Psoas muscle (tissue), 8 donors: ENCODE results near the gene FAM81B. TPM values are rescaled to one million over a fixed set of nuclear protein-coding genes. Genes with fewer than 3 reads are reported as not detected.

Source experiments
- ATAC-seq, 4 donors: fragments of 200-7000 bp; cut with Tn5 transposase; one replicate each; pipeline ENCODE4 v1.9.1; 2020; ENCODE audit warnings: moderate library complexity in 3 of 4, mild to moderate bottlenecking in 2 of 4
- DNase-seq, 2 donors: peaks; one replicate each; pipeline ENCODE4 v3.0.0-alpha.2; 2020
- H3K27ac ChIP-seq: fragments of 200-600 bp; one replicate; pipeline ENCODE4 v1.8.0; 2022
- H3K27me3 ChIP-seq, 3 donors: fragments of 200-600 bp in 1 of 3; one replicate each; pipeline versions ENCODE4 v1.6.1 to v1.8.0; 2013 to 2022; ENCODE audit warnings: low read length in 2 of 3, mild to moderate bottlenecking in 2 of 3, moderate library complexity in 1 of 3; ENCODE audit not compliant: insufficient read depth in 3 of 3
- H3K36me3 ChIP-seq, 2 donors: fragments of 200-600 bp in 1 of 2; one replicate each; pipeline versions ENCODE4 v1.6.1 to v1.8.0; 2013 to 2022; ENCODE audit warnings: low read depth in 1 of 2, mild to moderate bottlenecking in 1 of 2, moderate library complexity in 1 of 2; ENCODE audit not compliant: insufficient read depth in 1 of 2
- H3K4me1 ChIP-seq: fragments of 200-600 bp; one replicate; pipeline ENCODE4 v1.8.0; 2022
- H3K4me3 ChIP-seq: fragments of 200-600 bp; one replicate; pipeline ENCODE4 v1.8.0; 2022; ENCODE audit warnings: mild to moderate bottlenecking
- H3K9me3 ChIP-seq: fragments of 200-600 bp; one replicate; pipeline ENCODE4 v1.8.0; 2022
- whole genome bisulfite sequencing, 3 donors: extraction: QIAGEN DNeasy Blood & Tissue Kit; methylation state at CpG; one replicate each; pipeline versions ENCODE4 v1.1.6 to v1.1.7; 2013; 5-methylcytosine and 5-hydroxymethylcytosine counted together
- intact Hi-C, 2 donors: fragments of 100-400 bp; cut with DNase I; formaldehyde crosslinking; loops; one replicate each; pipeline versions ENCODE4 v1.11.0 to v1.14.2; 2022
- polyA plus RNA-seq, 3 donors: library from polyadenylated mRNA; stranded (reverse); fragments of 200-250 nt; gene quantifications; one replicate each; pipeline ENCODE4 v1.2.3, GENCODE V29; 2013
- total RNA-seq, 4 donors: library from RNA; stranded (reverse); fragmentation: NEBNext Ultra II Directional in 2 of 4; extraction: Animal tissue kit (Norgen Biotek cat#: 25700) in 2 of 4; gene quantifications; one replicate each; pipeline versions ENCODE4 v1.2.1 to v1.2.4, GENCODE V29; 2021 to 2023
- TF ChIP-seq, protein P1 (sequence below): fragments of 200-600 bp; IDR thresholded peaks from one replicate; pipeline ENCODE4 v1.8.0; 2022; ENCODE audit warnings: antibody characterized with exemption
- donor health status: healthy with polysubstance abuse.
- donor health status: DM: no; HTN: no; CAD: no; lungs with moderate emphysema.
- donor health status: Bipolar disorder and iron deficiency.
- donor health status: healthy.
- donor health status: DM: yes; HTN: yes; CAD: no.
- donor health status: DM: no; HTN: no; CAD: no.
- donor health status: DM: no; HTN: no; CAD: no.
- donor health status: DM: yes; HTN: yes; CAD: no.

The FAM81B gene
- total and polyA plus RNA-seq, 7 donors: not detected

DNA sequence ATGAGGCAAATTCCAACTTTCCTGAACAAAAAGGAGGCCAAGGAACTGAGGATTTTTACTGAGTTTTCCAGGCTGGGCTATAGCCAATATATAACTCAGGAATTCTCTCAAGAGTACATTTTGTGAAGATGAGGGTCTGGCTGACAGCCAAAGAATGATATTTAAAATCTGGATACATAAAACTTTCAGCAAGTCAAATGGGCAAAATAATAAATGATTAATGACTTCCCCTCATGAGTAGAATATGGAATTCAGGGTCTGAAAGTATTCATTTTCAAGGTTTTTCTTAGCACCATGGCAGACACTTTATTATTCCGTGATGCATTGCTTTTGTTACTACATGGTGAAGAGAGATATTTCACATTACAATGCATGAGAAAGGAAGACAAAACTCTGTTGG, 7.8 kb downstream of the FAM81B start:
- no peaks in the 10 kb centered on the region for H3K36me3 ChIP-seq
- WGBS, 3 donors: 78 to 90% (median 89%) methylated on average over 1 of the region's 1 CpG
- TF ChIP-seq, protein P1, sequence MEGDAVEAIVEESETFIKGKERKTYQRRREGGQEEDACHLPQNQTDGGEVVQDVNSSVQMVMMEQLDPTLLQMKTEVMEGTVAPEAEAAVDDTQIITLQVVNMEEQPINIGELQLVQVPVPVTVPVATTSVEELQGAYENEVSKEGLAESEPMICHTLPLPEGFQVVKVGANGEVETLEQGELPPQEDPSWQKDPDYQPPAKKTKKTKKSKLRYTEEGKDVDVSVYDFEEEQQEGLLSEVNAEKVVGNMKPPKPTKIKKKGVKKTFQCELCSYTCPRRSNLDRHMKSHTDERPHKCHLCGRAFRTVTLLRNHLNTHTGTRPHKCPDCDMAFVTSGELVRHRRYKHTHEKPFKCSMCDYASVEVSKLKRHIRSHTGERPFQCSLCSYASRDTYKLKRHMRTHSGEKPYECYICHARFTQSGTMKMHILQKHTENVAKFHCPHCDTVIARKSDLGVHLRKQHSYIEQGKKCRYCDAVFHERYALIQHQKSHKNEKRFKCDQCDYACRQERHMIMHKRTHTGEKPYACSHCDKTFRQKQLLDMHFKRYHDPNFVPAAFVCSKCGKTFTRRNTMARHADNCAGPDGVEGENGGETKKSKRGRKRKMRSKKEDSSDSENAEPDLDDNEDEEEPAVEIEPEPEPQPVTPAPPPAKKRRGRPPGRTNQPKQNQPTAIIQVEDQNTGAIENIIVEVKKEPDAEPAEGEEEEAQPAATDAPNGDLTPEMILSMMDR: no peak
- H3K27me3 ChIP-seq: no peaks in the 10 kb centered on the region
- intact Hi-C loops: no loop called here
- DNase-seq: no peak
- no peak for ATAC-seq
- no peak overlapping the region for H3K27ac ChIP-seq
- H3K9me3 ChIP-seq: no peaks in the 10 kb centered on the region
- no peak overlapping the region for H3K4me3 ChIP-seq
- H3K4me1 ChIP-seq: no peaks in the 10 kb centered on the region

DNA sequence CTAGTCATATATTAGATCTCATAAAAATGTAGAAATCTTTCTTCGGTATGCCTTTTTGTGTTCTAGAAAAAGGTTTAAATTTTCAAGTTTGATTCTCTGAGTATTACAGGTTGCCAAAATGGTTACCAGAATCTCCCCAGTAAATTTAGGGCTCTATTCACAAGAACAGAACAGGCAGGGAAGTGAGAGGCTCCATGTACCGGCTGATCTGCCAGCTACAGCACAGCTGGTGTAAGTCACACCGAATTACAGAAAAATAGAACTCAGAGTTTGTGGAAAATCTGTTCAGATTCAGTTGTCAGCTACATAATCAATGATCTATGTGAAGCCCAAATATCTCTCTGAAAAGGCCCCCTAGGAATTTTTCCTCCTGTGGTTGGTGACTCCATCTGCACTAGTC, 10.5 kb downstream of the FAM81B start:
- intact Hi-C loops: no loop called here
- no peaks in the 10 kb centered on the region for H3K4me1 ChIP-seq
- no peaks in the 10 kb centered on the region for H3K9me3 ChIP-seq
- WGBS, 3 donors: 24 to 47% (median 33%) methylated on average over 3 of the region's 3 CpGs
- H3K36me3 ChIP-seq: no peaks in the 10 kb centered on the region
- H3K27ac ChIP-seq: no peak overlapping the region
- H3K4me3 ChIP-seq: no peak overlapping the region
- ATAC-seq (no peak), DNase-seq (no peak)
- no peaks in the 10 kb centered on the region for H3K27me3 ChIP-seq
- TF ChIP-seq, protein P1: no peak

DNA sequence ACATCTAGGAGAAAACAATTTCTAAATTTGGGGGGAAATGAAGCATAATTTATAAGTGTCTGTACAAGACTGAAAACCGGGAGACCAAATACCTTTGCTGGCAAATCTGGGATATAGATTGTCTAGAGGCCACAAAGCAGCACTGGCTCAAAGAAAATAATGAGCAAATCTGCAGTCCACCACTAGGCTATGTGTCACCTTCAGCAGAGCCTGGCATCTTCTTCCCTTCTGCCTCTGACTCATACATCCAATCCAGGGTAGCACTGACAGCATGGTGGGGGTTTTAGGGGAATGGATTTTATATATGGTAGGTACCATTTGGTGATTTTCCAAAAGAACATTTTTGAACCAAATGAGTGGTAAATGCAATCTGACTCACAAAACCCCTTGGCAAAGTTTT, 12.8 kb downstream of the FAM81B start:
- Histone ChIP-seq H3K27me3 (no peaks in the 10 kb centered on the region), H3K36me3 (no peaks in the 10 kb centered on the region), H3K9me3 (no peaks in the 10 kb centered on the region), H3K27ac (no peak overlapping the region), H3K4me3 (no peak overlapping the region), H3K4me1 (no peaks in the 10 kb centered on the region)
- intact Hi-C loops: no loop called here
- DNase-seq (no peak), ATAC-seq (no peak)
- 0 to 93% (median 37%) methylated on average over 1 of the region's 1 CpG for WGBS, 3 donors
- TF ChIP-seq, protein P1: no peak

DNA sequence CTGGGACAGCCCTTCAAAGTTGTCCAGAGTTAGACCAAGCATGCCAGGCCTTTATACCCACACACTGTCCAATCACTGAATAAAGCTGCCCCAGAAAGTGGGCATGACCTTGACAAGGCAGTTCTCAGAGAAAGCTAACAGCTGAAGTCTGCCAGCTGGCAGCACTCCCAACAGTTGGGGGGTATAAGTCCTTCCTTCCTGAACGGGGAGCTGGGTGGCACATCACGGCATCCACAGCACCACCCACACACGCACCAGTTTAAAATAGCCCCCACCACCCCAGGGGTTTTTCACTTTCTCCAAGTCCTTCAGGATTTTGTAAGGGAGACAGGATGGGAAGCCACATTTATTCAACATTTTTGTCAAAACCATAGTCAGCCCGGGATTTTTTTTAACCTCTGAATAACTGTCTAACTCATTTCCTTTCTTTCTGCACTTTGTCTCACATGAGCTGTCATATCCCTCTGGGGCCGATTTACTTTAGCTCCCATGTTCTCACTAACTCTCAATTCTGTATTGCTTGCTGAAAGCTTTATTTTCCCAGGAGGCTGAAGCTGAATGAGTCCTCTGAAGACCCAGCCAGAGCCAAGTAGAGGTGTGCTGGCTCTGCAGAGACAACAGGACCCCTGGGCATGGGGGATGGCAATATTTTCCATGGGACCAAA, 15.4 kb downstream of the FAM81B start:
- no peaks in the 10 kb centered on the region for H3K9me3 ChIP-seq
- DNase-seq (no peak), ATAC-seq (no peak)
- H3K27me3 ChIP-seq: no peaks in the 10 kb centered on the region
- H3K27ac ChIP-seq: no peak overlapping the region
- no peak overlapping the region for H3K4me3 ChIP-seq
- no peaks in the 10 kb centered on the region for H3K4me1 ChIP-seq
- TF ChIP-seq, protein P1: no peak
- 14 to 19% (median 17%) methylated on average over 5 of the region's 5 CpGs for WGBS, 3 donors
- H3K36me3 ChIP-seq: no peaks in the 10 kb centered on the region
- intact Hi-C loops: no loop called here

DNA sequence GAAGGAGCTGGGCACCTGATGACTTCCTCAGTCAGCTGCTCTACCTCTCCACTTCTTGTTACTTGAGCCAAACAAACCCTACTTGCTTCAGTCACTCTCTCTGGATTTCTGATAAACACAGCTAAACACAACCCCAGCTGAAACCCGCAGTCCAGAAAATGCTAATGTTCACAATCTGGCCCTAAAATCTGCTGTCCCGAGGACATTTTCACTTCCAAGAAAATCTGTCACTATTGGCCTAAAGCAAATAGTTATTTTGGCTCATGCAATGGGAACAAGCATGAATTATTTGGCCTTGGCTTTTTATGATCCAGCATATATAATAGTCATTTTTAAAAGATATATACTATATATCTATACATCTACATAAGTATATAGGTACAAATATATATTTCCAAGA, 19.1 kb downstream of the FAM81B start:
- ATAC-seq: no peak
- Histone ChIP-seq H3K27me3 (no peaks in the 10 kb centered on the region), H3K4me1 (no peaks in the 10 kb centered on the region), H3K9me3 (no peaks in the 10 kb centered on the region), H3K36me3 (no peaks in the 10 kb centered on the region), H3K4me3 (no peak overlapping the region), H3K27ac (no peak overlapping the region)
- TF ChIP-seq, protein P1: no peak
- intact Hi-C loops: no loop called here
- no peak for DNase-seq
- 17 to 38% (median 20%) methylated on average over 2 of the region's 2 CpGs for WGBS, 3 donors
